ENCODE results near the gene IL6ST.
"Not testable (repeated sequence)": the region's sequence is repeated elsewhere in the genome, so short reads cannot be mapped to it uniquely, and the experiment has no call there.

DNA sequence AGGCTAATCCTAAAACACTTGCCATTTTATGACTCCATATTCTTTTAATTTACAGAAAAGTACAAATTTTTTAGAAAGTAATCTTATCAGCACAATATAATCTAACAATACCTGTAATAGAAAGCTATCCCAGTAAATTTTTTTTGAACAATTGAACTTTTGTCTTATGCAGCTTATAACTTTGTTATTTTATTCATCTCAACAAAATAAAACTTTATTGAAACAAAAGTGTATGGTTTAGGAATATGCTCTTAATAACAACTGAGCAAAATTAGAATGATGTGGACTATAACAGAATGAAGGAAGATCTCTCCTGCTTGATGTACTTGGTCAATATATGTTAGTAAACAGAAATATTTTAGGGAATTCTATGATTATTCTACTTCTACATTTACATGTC lies 57.2 kb downstream of the IL6ST start:
- TF ChIP-seq, protein P1, sequence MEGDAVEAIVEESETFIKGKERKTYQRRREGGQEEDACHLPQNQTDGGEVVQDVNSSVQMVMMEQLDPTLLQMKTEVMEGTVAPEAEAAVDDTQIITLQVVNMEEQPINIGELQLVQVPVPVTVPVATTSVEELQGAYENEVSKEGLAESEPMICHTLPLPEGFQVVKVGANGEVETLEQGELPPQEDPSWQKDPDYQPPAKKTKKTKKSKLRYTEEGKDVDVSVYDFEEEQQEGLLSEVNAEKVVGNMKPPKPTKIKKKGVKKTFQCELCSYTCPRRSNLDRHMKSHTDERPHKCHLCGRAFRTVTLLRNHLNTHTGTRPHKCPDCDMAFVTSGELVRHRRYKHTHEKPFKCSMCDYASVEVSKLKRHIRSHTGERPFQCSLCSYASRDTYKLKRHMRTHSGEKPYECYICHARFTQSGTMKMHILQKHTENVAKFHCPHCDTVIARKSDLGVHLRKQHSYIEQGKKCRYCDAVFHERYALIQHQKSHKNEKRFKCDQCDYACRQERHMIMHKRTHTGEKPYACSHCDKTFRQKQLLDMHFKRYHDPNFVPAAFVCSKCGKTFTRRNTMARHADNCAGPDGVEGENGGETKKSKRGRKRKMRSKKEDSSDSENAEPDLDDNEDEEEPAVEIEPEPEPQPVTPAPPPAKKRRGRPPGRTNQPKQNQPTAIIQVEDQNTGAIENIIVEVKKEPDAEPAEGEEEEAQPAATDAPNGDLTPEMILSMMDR (IDR thresholded peaks at IDR 0.05) = not testable (repeated sequence)
- TF ChIP-seq POLR2A (IDR thresholded peaks at IDR 0.05) = not testable (repeated sequence)

Data from Peyer's patch (tissue), 4 donors.